ENCODE results near the gene CDH4.

- no peak for TF ChIP-seq REST (IDR thresholded peaks at IDR 0.05; ENCODE audit: insufficient replicate concordance, low read depth)
- no peak for TF ChIP-seq CTCF (IDR thresholded peaks at IDR 0.05; ENCODE audit: insufficient read depth, low read length)
Observed at GRCh38 chr20:61526907-61527306, 274.8 kb downstream of the CDH4 start.
